Ovary (tissue), 3 donors: Measurements from ENCODE around the gene EXOSC7.

Source experiments
- EP300 ChIP-seq: sonication (generic); formaldehyde crosslinking; IDR thresholded peaks from one replicate; pipeline ENCODE4 v1.6.1; 2017; ENCODE audit warnings: antibody characterized with exemption
- POLR2A ChIP-seq: fragments of 450-650 bp; IDR thresholded peaks from one replicate; pipeline ENCODE4 v1.6.1; 2017; ENCODE audit warnings: antibody characterized with exemption, mild to moderate bottlenecking, moderate library complexity
- TF ChIP-seq, protein P1 (sequence below), 3 donors: fragments of 450-650 bp in 2 of 3; fragments of 200-600 bp in 1 of 3; IDR thresholded peaks; one replicate each; pipeline versions ENCODE4 v1.5.1 to v1.8.0; 2016 to 2022; ENCODE audit warnings: antibody characterized with exemption in 3 of 3, mild to moderate bottlenecking in 1 of 3
- donor health status: DM: no; HTN: no; CAD: no.

DNA sequence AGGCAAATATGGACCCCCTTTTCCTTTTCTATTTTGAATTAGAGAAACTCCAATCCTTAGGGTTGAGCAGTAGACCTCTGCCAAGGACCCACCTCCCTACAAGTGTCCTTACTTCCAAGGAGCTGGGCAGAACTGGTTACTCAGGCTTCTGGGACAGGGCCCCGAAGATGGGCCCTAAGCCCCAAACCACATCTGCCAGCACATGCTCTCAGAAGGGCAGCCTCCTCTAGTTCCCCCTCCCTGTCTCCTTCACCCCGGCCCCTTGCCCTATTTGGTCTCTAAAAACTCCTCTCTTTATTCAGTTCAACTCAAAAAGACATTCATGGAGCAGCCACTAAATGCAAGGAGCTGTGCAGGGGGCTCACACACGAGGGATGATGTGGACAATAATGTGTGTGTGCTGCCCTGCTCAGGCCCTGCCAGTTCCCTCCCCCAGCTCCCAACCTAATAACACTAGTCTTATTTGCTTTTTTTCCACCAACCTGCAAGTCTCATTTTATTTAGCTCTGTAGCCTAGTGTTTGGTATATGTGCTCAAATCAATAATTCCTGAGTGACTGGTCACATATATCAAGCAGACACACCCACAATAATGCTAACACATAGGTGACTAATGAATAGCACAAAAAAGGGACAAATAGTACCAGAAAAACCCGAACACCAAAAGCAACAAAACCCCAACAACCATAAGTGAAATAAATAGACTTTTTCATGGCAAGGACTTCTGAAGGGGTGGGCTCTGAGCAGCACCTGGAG is 12.3 kb upstream of the EXOSC7 start:
- TF ChIP-seq POLR2A (no peak), EP300 (no peak)
- TF ChIP-seq, protein P1, sequence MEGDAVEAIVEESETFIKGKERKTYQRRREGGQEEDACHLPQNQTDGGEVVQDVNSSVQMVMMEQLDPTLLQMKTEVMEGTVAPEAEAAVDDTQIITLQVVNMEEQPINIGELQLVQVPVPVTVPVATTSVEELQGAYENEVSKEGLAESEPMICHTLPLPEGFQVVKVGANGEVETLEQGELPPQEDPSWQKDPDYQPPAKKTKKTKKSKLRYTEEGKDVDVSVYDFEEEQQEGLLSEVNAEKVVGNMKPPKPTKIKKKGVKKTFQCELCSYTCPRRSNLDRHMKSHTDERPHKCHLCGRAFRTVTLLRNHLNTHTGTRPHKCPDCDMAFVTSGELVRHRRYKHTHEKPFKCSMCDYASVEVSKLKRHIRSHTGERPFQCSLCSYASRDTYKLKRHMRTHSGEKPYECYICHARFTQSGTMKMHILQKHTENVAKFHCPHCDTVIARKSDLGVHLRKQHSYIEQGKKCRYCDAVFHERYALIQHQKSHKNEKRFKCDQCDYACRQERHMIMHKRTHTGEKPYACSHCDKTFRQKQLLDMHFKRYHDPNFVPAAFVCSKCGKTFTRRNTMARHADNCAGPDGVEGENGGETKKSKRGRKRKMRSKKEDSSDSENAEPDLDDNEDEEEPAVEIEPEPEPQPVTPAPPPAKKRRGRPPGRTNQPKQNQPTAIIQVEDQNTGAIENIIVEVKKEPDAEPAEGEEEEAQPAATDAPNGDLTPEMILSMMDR (IDR thresholded peaks at IDR 0.05), result no peak
